GM18502 (cell line): ENCODE results near the gene HOXC9.
"Not testable (repeated sequence)": the region's sequence is repeated elsewhere in the genome, so short reads cannot be mapped to it uniquely, and the experiment has no call there.

ENCODE experiments used
- ATAC-seq: cut with Tn5 transposase; IDR thresholded peaks from one replicate; pipeline ENCODE4 v1.9.1; 2021; ENCODE audit warnings: mild to moderate bottlenecking; ENCODE audit not compliant: unreplicated experiment, poor library complexity

Gene HOXC9

GRCh38 chr12:54036620-54037359 lies 36.8 kb downstream of the HOXC9 start:
- no peak for ATAC-seq

- no peak for ATAC-seq
Observed at GRCh38 chr12:54037360-54038283, 37.7 kb downstream of the HOXC9 start.

- ATAC-seq: no peak
Observed at GRCh38 chr12:54038284-54038870, 38.4 kb downstream of the HOXC9 start.

- no peak for ATAC-seq
Observed at GRCh38 chr12:54038871-54039414, 39.0 kb downstream of the HOXC9 start.

GRCh38 chr12:54039417-54040147 lies 39.6 kb downstream of the HOXC9 start:
- ATAC-seq: no peak

GRCh38 chr12:54040148-54040494 lies 40.2 kb downstream of the HOXC9 start:
- no peak for ATAC-seq

- ATAC-seq: no peak
Observed at GRCh38 chr12:54040648-54041047, 40.7 kb downstream of the HOXC9 start.

GRCh38 chr12:54041097-54041690 lies 41.2 kb downstream of the HOXC9 start:
- no peak for ATAC-seq

- not testable (repeated sequence) for ATAC-seq
Observed at GRCh38 chr12:54042033-54042432, 42.1 kb downstream of the HOXC9 start.

- no peak for ATAC-seq
Observed at GRCh38 chr12:54042970-54043853, 43.3 kb downstream of the HOXC9 start.

- no peak for ATAC-seq
Observed at GRCh38 chr12:54044425-54045103, 44.6 kb downstream of the HOXC9 start.

- no peak for ATAC-seq
Observed at GRCh38 chr12:54045401-54045800, 45.4 kb downstream of the HOXC9 start.

GRCh38 chr12:54045868-54046521 lies 46.0 kb downstream of the HOXC9 start:
- ATAC-seq: no peak

- ATAC-seq: no peak
Observed at GRCh38 chr12:54046809-54047159, 46.8 kb downstream of the HOXC9 start.

- ATAC-seq: no peak
Observed at GRCh38 chr12:54047160-54047963, 47.4 kb downstream of the HOXC9 start.

- ATAC-seq: no peak
Observed at GRCh38 chr12:54047964-54048303, 48.0 kb downstream of the HOXC9 start.

GRCh38 chr12:54048406-54049093 lies 48.6 kb downstream of the HOXC9 start:
- no peak for ATAC-seq
